ENCODE results near the gene POU2F3.

The POU2F3 gene

DNA sequence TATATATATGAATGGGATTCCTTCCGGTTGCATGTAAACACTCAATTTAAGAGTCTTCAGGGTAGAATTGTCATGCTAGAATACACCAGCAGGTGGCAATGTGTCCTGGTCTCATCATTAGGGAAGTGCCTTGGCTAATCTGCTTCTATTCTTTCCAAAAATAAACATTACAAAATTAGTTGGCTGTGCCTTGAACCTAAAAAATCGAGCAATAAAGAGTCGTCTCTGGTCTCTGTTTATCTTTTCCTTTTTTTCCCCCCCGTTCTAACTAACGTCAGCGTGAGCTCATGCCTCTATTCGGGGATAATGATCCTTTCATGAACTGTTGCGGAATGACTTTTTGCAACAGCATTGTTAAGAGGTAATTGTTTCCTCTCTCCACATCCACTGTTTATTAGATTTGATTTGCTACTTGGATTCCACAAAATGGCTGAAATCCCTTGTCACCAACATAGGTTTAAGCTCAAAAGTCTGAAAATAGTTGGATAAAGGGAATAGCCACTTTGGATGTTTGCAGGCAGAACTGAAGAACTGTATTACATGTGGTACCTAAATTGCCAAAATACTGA, 95.0 kb downstream of the POU2F3 start (continued):
- TF ChIP-seq, protein P1, sequence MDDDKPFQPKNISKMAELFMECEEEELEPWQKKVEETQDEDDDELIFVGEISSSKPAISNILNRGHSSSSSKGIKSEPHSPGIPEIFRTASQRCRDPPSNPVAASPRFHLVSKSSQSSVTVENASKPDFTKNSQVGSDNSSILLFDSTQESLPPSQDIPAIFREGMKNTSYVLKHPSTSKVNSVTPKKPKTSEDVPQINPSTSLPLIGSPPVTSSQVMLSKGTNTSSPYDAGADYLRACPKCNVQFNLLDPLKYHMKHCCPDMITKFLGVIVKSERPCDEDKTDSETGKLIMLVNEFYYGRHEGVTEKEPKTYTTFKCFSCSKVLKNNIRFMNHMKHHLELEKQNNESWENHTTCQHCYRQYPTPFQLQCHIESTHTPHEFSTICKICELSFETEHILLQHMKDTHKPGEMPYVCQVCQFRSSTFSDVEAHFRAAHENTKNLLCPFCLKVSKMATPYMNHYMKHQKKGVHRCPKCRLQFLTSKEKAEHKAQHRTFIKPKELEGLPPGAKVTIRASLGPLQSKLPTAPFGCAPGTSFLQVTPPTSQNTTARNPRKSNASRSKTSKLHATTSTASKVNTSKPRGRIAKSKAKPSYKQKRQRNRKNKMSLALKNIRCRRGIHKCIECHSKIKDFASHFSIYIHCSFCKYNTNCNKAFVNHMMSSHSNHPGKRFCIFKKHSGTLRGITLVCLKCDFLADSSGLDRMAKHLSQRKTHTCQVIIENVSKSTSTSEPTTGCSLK (tag by site-specific recombination; IDR thresholded peaks at IDR 0.05) = no peak
- TF ChIP-seq PRDM1 (tag by site-specific recombination; IDR thresholded peaks at IDR 0.05) (no peak), ZBTB1 (tag by site-specific recombination; IDR thresholded peaks at IDR 0.05) (no peak), ZNF514 (tag by site-specific recombination; IDR thresholded peaks at IDR 0.05) (no peak), ZEB2 (tag by site-specific recombination; IDR thresholded peaks at IDR 0.05) (peak; percentile 97), KLF7 (tag by site-specific recombination; IDR thresholded peaks at IDR 0.05; ENCODE audit: borderline replicate concordance) (no peak), GLI4 (tag by site-specific recombination; IDR thresholded peaks at IDR 0.05) (no peak), ZNF624 (tag by site-specific recombination; IDR thresholded peaks at IDR 0.05) (no peak), ZBTB21 (tag by site-specific recombination; IDR thresholded peaks at IDR 0.05) (peak; percentile 95), ZNF155 (tag by site-specific recombination; IDR thresholded peaks at IDR 0.05) (no peak), ZNF133 (tag by site-specific recombination; IDR thresholded peaks at IDR 0.05) (no peak), ZNF777 (tag by site-specific recombination; IDR thresholded peaks at IDR 0.05; ENCODE audit: borderline replicate concordance) (no peak), ZNF530 (tag by site-specific recombination; IDR thresholded peaks at IDR 0.05; ENCODE audit: low read depth) (no peak), ZNF571 (tag by site-specific recombination; IDR thresholded peaks at IDR 0.05) (no peak), ZSCAN23 (tag by site-specific recombination; IDR thresholded peaks at IDR 0.05) (no peak), ZNF211 (tag by site-specific recombination; IDR thresholded peaks at IDR 0.05; ENCODE audit: low read depth) (no peak), KLF8 (tag by site-specific recombination; IDR thresholded peaks at IDR 0.05) (peak; percentile 50; the same call in 1 of the 2 replicates), GLI2 (tag by site-specific recombination; IDR thresholded peaks at IDR 0.05; ENCODE audit: borderline replicate concordance, low read depth) (0 out of 2 replicates have a peak, but pooled peaks have one; percentile 12), ZNF311 (tag by site-specific recombination; IDR thresholded peaks at IDR 0.05; ENCODE audit: borderline replicate concordance) (no peak), ZNF549 (tag by site-specific recombination; IDR thresholded peaks at IDR 0.05) (no peak), YY2 (tag by site-specific recombination; IDR thresholded peaks at IDR 0.05) (no peak), KLF9 (tag by site-specific recombination; IDR thresholded peaks at IDR 0.05; ENCODE audit: low read depth) (no peak)
- TF ChIP-seq, protein P2, sequence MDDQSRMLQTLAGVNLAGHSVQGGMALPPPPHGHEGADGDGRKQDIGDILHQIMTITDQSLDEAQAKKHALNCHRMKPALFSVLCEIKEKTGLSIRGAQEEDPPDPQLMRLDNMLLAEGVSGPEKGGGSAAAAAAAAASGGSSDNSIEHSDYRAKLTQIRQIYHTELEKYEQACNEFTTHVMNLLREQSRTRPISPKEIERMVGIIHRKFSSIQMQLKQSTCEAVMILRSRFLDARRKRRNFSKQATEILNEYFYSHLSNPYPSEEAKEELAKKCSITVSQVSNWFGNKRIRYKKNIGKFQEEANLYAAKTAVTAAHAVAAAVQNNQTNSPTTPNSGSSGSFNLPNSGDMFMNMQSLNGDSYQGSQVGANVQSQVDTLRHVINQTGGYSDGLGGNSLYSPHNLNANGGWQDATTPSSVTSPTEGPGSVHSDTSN (CRISPR knock-in tag; IDR thresholded peaks at IDR 0.05) = no peak
- TF ChIP-seq, protein P3, sequence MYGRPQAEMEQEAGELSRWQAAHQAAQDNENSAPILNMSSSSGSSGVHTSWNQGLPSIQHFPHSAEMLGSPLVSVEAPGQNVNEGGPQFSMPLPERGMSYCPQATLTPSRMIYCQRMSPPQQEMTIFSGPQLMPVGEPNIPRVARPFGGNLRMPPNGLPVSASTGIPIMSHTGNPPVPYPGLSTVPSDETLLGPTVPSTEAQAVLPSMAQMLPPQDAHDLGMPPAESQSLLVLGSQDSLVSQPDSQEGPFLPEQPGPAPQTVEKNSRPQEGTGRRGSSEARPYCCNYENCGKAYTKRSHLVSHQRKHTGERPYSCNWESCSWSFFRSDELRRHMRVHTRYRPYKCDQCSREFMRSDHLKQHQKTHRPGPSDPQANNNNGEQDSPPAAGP (tag by site-specific recombination; IDR thresholded peaks at IDR 0.05) = peak; percentile 76
- TF ChIP-seq, protein P4, sequence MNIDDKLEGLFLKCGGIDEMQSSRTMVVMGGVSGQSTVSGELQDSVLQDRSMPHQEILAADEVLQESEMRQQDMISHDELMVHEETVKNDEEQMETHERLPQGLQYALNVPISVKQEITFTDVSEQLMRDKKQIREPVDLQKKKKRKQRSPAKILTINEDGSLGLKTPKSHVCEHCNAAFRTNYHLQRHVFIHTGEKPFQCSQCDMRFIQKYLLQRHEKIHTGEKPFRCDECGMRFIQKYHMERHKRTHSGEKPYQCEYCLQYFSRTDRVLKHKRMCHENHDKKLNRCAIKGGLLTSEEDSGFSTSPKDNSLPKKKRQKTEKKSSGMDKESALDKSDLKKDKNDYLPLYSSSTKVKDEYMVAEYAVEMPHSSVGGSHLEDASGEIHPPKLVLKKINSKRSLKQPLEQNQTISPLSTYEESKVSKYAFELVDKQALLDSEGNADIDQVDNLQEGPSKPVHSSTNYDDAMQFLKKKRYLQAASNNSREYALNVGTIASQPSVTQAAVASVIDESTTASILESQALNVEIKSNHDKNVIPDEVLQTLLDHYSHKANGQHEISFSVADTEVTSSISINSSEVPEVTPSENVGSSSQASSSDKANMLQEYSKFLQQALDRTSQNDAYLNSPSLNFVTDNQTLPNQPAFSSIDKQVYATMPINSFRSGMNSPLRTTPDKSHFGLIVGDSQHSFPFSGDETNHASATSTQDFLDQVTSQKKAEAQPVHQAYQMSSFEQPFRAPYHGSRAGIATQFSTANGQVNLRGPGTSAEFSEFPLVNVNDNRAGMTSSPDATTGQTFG (tag by site-specific recombination; IDR thresholded peaks at IDR 0.05; ENCODE audit: borderline replicate concordance) = no peak
- TF ChIP-seq, protein P5, sequence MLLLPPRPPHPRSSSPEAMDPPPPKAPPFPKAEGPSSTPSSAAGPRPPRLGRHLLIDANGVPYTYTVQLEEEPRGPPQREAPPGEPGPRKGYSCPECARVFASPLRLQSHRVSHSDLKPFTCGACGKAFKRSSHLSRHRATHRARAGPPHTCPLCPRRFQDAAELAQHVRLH (tag by site-specific recombination; IDR thresholded peaks at IDR 0.05) = peak; percentile 78; the same call in 1 of the 2 replicates
- TF ChIP-seq, protein P6, sequence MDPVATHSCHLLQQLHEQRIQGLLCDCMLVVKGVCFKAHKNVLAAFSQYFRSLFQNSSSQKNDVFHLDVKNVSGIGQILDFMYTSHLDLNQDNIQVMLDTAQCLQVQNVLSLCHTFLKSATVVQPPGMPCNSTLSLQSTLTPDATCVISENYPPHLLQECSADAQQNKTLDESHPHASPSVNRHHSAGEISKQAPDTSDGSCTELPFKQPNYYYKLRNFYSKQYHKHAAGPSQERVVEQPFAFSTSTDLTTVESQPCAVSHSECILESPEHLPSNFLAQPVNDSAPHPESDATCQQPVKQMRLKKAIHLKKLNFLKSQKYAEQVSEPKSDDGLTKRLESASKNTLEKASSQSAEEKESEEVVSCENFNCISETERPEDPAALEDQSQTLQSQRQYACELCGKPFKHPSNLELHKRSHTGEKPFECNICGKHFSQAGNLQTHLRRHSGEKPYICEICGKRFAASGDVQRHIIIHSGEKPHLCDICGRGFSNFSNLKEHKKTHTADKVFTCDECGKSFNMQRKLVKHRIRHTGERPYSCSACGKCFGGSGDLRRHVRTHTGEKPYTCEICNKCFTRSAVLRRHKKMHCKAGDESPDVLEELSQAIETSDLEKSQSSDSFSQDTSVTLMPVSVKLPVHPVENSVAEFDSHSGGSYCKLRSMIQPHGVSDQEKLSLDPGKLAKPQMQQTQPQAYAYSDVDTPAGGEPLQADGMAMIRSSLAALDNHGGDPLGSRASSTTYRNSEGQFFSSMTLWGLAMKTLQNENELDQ (tag by site-specific recombination; IDR thresholded peaks at IDR 0.05; ENCODE audit: low read depth) = no peak
- TF ChIP-seq, protein P7, sequence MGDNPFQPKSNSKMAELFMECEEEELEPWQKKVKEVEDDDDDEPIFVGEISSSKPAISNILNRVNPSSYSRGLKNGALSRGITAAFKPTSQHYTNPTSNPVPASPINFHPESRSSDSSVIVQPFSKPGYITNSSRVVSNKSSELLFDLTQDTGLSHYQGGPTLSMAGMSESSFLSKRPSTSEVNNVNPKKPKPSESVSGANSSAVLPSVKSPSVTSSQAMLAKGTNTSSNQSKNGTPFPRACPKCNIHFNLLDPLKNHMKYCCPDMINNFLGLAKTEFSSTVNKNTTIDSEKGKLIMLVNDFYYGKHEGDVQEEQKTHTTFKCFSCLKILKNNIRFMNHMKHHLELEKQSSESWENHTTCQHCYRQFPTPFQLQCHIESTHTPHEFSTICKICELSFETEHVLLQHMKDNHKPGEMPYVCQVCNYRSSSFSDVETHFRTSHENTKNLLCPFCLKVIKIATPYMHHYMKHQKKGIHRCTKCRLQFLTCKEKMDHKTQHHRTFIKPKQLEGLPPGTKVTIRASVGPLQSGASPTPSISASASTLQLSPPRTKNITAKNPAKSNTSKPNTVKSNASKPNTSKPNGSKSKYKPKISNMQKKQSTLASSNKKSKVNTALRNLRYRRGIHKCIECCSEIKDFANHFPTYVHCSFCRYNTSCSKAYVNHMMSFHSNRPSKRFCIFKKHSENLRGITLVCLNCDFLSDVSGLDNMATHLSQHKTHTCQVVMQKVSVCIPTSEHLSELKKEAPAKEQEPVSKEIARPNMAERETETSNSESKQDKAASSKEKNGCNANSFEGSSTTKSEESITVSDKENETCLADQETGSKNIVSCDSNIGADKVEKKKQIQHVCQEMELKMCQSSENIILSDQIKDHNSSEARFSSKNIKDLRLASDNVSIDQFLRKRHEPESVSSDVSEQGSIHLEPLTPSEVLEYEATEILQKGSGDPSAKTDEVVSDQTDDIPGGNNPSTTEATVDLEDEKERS (tag by site-specific recombination; IDR thresholded peaks at IDR 0.05) = no peak
